AG08395 (cell line): Measurements from ENCODE around the gene EVC.

Experiments
- DNase-seq: peaks from one replicate; pipeline ENCODE4 v3.0.0; 2012; ENCODE audit warnings: mixed read lengths, low spot score

Gene EVC

DNA sequence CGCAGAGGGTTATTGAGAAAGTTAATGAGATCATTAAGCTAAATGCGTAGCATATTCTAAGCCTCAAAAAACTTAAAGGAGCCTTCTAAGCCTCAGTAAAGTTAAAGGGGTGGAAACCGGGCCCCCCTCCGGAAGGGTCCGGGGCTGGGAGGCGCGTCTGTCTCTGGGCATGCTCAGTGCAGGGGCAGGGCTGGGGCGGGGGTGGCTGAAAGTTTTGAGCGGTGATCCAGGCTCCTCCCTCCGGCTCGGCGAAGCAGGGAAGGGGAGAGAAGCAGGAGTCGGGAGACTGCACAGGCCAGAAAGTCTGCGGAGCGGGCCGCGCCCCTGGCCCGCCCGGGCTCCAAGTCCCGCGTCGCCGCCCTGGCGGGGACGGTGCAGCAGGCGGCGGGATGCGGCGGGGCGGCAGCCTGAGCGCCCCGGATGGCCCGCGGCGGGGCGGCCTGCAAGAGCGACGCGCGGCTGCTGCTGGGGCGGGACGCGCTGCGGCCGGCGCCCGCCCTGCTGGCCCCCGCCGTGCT lies at the start of gene EVC:
Gene EVC, plus strand, starts transcription at position 241 of the 518 bp plus-strand sequence. Its CDS starts 180 bp downstream, at position 421.
- peak; percentile 93 for DNase-seq

DNA sequence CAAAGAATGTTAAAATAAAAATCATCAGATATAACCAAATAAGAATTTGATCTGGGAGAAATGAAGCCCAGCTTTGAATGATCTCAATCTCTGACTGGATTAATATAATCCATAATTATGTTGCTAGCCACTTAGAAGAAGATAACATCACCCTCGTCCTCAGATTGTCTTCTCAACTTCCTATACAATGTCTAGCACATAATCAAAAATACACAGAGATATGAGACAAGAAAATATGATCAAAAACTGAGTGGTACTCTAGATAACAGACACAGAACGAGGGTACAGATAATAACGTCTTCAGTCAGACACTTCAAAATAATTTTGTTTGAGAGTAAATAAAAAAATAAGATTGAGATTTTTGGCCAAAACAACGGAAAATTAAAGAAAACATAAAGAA lies 49.8 kb upstream of the EVC start:
- DNase-seq = no peak

DNA sequence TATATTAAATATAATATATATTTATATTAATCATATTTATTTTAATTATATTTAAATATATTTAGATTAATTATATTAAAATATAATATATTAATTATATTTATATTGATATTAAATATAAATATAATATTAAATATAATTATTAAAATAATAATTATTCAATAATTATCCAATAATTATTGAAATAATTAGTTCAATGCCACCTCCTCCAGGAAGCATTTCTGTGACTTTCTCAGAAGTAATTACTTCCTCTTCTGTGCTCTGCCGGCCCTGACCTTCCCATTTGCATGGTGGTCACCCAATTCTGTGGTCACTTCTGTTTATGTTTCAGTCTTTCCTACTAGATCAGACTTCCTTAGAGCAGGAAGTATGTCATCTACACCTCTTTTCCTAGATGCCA lies 48.4 kb upstream of the EVC start:
- no peak for DNase-seq

DNA sequence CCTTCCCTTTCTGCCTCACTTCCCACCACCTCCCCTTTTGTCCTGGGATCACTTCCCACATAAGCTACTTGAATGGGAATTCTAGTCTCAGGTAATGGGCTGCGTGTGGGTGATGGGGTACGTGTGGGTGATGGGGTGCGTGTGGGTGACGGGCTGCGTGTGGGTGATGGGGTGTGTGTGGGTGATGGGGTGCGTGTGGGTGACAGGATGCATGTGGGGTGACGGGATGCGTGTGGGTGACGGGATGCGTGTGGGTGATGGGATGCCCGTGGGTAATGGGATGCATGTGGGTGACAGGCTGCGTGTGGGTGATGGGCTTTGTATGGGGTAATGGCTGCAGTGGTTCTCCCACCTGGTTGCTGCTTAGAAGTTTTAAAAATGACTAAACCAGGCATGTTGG lies 46.2 kb upstream of the EVC start:
- DNase-seq = no peak

DNA sequence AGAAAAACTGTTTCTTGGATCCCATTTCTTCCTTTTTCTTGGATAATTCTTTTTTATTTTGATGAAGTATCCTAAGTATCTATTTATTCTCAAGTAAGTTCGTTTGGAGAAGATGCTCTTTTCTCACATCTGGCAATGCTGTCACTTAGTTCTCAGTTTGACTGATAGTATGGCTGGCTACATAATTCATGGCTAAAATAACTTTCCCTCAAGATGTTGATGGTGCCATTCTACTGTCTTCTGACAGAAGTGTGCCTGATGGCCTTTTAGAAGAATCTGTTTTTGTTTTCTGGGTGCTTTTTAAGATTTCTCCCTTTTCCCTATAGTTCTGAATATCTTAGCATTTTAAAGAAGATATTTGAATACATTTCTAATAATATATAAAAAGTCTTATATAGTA lies 44.3 kb upstream of the EVC start:
- no peak for DNase-seq

DNA sequence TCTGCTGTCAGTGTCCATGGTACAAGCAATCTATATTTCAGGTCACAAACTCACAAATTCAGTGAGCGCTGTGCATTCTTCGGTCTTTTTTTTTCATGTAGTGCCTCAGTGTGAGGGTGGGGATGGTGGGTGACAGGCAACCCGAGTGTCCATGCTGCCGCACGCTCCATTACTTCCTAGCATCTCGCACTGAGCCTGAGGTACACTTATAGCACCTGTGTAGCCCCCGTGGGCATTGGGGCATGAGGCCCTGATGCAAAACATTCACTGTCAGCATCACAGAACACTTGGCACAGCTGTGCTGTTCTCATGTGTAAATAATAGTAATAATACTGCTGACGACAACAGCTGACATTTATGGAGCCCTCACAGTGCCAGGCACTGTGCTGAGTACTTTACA lies 34.2 kb upstream of the EVC start:
- no peak for DNase-seq

DNA sequence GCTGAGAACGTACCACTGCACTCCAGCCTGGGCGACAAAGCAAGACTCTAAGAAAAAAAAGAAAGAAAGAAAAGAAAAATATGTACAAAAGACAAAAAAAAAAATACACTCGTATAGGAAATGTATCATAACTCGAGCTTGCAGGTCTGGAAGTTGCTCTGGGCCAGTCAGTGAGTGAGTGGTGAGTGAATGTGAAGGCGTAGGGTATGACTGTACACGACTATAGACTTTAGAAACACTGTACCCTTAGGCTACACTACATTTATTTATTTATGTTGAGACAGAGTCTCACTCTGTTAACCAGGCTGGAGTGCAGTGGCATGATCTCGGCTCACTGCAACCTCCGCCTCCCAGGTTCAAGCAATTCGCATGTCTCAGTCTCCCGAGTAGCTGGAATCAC lies 32.0 kb upstream of the EVC start:
- no peak for DNase-seq

DNA sequence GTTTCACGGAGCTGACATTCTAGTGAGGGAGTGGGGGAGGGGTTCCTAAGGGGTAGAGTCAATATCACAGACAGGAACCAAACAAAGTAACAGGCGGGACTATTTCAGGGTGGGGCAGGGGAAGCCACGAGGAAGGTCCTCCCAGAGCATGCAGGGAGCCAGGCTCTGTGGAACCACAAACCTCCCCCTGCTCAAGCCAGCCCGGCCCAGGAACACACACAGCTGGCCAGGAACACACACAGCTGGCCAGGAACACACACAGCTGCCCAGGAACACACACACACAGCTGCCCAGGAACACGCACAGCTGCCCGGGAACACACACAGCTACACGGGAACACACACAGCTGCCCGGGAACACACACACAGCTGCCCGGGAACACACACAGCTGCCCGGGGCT lies 27.4 kb upstream of the EVC start:
- DNase-seq = no peak

DNA sequence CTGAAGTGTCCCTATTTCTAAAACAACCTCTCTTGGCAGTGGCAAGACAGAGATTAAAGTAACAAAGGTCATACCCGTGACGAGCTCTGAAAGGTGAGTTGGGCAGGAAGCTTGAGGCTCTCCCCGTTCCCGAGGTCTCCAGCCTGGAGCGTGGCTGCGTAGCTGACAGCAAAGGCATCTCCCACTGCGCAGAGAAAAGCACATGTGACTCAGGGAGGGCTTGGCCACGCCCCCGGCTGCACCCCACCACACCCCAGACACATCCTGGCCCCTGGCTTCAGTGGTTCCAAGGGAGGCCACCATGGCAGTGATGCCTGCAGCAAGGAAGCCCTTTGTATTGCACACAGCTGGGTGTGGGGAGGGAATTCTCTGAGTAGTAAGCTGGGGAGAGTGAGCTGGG lies 25.7 kb upstream of the EVC start:
- DNase-seq = no peak

DNA sequence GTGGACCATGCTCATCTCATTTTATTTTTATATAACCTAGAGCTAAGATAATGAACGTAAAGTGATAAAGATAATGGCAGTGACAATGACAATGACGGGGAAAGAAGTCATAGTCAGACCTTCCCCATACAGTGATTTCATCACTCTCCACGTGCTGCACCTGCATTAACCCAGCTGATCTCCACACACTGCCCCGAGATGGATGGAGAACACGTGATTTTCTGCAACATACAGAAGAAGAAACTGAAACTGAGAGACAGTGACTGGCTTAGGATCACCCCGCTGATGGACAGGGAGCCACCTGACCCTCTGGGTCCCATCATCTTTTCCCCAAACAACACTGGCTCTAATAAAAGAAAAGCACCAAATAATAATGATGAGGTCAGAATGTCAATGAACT lies 24.7 kb upstream of the EVC start:
- DNase-seq = no peak

DNA sequence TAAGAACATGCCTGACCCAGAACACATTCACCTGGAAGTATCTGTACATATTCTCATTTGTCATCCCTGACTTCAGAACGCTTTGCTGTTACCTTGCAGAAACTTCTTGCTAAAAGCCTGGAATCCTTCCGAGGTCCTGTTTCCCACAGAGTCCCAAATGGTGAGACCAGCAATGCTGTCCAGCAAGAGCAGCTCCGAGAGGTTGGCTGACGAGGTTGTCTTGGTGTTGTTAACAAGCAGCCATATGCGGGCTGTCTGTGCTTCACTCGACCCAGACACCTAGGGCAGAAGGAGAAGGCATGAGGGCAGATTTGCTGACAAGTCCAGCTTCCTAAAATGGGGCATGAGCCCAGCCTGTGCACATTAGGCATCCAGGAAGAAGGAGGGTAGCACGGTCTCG lies 21.9 kb upstream of the EVC start:
- no peak for DNase-seq

DNA sequence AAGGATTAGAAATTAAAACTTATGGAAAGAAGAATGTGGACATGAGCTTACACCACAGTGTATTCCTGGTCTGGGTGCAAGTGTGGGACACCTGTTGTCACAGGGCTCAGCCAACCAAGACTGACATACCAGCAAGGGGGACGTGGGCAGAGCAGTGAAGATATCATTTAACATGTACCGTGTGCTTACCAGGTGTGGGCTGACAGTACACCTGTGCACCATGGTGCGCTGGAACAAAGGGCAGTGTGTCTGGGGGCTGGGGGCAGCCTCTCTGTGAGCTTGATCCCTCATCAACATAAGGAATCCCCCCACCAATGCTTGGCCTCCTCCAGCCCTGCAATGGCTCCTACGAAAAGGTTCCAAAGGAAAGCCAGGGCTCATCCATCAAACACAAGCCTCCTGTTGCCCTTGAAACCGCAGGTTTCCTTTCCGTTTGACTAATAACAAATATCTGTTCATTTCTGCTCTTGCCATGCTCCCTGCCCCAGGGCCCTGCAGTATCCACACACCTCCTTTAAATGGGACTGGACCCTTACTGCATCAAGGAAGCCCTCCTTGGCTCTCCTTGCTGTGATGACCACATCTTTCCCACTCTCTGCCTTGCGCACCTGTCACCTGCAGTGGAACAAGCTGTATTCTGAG lies 19.4 kb upstream of the EVC start:
- no peak for DNase-seq

DNA sequence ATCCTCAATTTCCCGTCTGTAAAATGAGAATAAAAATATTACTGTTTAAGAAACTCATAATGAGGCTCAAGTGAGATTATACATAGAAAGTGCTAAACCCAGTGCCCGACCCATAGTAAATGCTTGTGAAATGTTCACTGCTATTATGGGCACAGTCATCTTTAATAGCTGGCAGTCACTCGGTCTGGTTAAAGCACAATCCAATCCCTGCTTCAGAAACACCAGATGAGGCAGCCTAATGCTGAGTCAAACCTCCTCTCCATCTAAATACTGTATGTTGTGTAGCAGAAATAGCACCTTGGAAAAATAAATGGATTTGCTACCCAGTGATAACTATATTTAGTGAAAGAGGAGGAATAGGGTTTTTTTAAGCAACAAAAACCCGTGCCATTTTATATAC lies 17.1 kb upstream of the EVC start:
- no peak for DNase-seq

DNA sequence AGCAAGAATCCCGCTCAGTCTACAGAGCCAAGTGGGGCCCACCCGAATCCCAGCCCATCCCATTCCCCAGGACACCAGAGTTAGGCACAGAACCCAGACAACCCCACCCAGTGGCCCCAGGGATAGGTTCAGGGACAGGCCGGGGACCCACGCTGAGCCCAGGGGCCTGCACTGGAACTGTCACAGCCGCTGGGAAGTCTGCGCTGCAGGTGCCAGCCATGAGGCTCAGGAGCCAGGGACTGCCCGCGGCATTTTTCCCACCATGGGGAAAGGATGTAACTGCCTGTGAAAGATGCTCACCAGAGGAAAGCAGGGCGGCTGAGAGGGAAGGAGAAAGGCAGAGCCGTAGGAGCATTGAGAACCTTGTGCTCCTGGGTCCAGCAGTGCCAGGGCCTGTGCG lies 14.7 kb upstream of the EVC start:
- DNase-seq = no peak

DNA sequence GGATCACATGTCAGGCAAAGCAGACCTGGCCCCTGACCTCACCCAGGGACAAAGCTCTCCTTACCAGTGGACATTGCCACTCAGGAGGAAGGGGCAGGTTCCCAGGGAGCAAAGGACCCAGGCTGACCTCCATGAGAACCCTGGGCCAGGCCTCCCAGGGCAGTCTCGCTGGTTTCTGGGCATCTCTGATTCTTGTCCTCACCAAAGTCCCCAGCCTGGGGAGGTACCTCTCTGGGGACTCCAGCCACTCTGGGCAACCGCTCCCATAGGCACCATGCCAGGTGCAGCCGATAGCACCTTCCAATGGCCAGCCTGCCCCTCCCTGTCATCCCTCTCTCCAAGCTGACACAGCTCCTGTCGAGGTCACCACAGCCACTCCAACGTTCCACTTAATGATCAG lies 10.5 kb upstream of the EVC start:
- no peak for DNase-seq

DNA sequence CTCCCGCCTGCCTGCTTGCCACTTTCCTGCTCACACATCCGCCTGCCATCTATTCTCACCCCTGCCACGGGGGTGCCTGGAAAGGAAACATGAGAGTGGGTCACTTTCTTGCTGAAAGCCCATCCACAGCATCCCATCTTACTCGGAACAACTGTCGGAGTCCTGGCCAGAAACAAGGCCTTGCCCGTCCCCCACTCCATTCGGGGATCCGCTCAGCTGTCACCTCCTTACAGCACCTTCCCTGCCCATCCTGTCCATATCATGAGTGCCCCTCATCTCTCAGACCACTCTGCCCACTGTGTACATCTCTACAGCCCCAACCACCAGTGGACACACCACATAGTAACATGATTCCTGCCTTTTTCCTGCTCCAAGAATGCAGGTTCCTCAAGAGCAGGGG lies 9.0 kb upstream of the EVC start:
- no peak for DNase-seq

DNA sequence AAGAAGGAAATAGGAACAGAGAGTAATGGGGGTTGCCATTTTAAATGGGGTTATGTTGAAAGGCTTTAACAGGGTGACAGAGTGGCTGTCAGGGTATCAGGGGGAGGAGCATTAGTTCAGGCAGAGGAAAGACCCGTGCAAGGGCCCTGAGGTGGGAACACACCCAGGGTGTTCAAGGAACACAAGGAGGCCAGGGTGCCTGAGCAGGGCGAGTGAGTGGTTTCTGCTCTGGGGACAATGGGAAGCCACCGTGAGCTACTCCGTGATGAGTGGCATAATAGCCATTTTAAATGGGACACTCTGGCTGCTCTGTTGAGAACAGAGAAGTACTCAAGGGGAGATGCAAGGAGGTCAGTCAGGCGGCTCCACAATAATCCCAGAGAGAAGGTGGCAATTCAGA lies 7.2 kb upstream of the EVC start:
- DNase-seq = no peak

DNA sequence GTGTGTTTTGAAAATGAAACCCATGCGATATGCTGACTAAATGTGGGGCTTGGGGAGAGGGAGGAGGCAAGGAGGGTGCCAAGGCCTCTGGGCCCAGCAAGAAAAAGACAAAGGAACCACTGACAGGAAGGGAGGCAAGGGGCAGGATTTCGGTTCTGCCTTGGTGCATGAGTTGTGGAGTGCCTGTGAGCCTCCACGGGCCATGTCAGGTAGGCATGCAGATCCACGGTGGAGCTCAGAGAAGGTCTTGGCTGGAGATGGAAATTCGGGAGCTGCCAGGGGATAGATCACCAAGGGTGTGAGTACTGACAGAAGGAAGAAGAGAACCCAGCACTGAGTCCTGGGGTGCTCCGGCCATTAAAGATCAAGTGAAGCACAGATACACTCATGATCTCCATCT lies 6.7 kb upstream of the EVC start:
- DNase-seq = no peak

DNA sequence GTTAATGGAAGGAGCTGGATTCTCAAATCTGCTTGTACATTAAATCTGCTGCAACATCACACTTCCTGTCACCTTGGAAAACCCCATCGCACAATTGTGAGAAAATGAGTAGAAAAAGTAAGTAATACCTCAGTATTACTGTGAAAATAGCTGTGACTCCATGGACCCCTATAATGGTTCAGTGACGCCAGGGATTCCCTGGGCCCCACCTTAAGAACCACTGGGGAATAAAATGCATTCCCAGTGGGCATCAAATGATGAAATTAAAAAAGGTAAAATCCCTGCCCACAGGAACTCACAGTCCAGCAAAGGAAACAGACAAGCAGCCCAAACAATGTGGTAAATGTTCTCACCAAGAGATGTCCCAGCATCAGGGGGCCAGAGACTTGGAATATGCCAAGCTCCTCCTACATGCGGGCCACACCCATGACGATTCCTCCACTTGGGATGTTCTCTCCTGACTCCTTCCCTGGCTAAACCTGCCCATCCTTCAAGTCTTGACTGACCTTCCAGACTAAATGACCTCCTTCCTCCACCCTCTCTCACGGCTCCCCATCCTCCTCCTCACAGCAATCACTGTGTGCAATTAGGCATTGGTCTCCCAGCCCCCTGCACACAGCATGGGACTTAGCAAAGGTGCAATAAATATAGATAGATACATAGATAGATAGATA lies 5.2 kb upstream of the EVC start:
- DNase-seq = no peak

DNA sequence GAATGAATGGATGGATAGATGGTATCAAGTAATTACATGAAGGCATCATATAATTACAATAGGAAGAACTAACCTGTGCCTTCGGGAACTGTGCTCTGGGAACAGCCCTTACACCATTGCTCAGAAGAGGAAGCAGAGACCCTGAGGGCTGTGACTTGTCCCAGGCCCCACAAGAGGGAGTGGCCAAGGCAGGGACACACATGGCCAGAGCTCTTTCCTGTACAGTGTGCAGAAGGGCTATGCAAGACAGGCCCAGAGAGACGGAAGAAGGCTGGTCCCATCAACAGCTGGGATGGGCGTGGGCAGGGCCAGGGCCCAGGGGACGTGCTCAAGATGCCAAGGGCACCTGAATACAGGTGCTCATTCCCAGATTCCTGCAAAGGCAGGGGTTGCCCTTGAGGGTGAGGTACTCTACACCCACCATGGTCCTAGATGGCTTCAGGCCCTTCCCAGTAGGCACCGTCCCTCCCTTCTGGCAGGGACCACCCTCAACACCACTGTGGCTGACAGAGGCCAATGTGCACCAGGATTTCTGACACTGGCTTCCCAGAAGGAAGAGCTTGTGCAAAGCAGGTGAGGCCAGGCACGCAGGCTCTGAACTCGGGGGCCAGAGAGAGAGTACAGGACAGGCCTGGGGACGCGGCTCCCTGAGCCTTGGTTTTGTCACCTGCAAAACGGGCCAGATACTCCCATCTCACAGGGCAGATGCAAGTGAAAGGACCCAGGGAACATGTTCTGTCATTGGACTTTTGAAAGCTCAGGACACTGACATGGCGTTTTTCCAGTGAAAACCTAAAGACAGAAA lies 4.3 kb upstream of the EVC start:
- no peak for DNase-seq

DNA sequence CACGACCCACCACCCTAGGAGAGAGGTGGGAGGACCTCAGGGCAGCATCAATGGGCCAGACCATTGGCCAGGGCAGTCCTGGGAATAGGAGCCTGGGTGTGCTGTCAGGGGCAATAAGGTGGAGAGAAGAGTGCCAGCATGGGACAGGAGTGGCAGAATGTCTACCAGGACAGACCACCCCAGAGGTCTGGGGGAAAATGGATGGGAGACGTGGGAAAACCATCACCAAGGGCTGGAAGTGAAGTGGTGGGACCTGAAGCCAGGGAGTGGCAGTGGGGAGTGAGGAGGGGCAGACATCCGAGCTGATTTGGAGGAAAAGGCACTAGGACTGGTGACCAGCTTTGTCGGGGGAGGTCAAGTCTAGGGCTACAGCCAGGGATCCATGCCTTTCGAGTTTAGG lies 3.6 kb upstream of the EVC start:
- DNase-seq = no peak

DNA sequence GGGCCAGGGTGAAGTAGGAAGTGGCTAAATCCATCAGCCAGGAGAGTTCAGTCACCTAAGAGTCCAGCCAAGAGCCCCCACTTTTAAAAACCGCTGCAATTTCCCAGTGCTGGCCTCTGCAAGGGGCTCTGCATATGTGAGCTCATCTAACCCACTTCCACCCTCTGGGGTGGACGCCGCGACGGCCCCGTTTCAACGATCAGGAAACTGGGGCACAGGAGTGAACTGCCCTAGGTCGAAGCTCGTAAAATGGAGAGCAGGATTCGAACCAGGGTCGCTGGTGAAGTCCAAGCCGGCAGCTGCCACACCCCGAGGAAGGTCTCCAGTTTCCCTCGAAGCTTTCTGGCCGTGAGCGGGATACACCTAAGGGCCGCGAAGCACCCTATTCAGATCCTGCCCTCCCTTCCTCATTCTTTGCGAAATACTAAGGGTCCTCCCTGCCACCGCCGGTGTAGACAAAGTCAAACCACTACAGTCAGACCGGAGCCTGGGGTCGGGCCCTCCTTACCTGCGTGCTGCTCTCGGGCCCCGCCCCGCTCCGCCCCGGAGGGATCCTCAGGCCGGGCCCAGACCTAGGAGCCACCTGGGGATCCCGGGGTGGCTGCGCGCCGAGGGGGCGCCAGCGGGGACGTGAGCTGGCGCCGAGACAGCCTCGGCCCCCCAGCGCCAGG lies 3.1 kb upstream of the EVC start:
- DNase-seq = no peak
